ENCODE data around the gene PRR32. TPM values are rescaled to one million over a fixed set of nuclear protein-coding genes. Genes with fewer than 3 reads are reported as not detected.

Gene PRR32, protein sequence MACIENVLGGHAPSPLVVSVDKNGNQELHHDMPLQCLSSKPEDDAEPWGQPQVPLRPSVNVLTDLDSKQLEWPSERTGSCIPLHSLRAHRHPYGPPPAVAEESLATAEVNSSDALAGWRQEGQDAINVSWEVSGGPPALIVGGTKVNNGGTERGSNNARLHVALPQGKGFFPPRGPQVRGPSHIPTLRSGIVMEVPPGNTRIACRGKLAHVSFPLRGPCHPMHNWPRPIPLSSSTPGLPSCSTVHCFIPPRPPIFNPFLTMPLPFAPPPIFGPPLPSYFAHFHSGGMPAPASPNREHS
- total RNA-seq (not detected in 2 replicates), polyA plus RNA-seq (not detected in 2 replicates), polyA minus RNA-seq (not detected in 2 replicates), Bru-seq, nascent RNA (not detected), BruChase-seq, experiment 1, labeled RNA remaining after a 6-hour chase (not detected), BruChase-seq, experiment 2, labeled RNA remaining after a 2-hour chase (not detected)
- polyA plus RNA-seq (2011; cell fraction: cytosol; rRNA removed): not detected in 2 replicates
- polyA plus RNA-seq (2011; cell fraction: nucleus; rRNA removed): not detected in 2 replicates
- polyA plus RNA-seq (2012): not detected in 2 replicates
- not detected for polyA minus RNA-seq (2011; cell fraction: cytosol; rRNA and poly(A)+ RNA removed)
- polyA minus RNA-seq (2011; cell fraction: nucleus; rRNA and poly(A)+ RNA removed): not detected in 2 replicates
- long read RNA-seq: 0 reads

DNA sequence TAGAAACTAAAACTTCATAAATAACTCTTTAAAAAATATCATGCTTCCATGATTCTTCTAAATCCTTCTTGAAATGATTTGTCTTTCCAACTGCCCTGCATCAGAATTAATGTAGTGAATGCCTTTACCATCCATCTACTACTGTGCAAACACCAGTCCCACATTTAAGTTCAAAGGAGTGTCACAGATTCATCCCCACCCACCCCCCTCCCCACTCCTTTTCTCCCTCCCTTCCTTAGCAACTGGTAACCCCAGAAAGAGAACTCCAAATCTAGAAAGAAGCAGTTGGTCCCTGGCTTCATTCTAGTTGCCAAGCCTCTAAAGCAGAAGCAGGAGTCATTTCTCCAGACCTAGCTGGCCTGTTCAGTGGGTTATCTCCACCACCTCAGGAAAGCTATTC lies at the start of gene PRR32:
Gene PRR32, plus strand, starts transcription at position 301 of the 400 bp plus-strand sequence. CDS start 115 bp downstream, outside the sequence.
- no peak within 1 kb of the TSS for H3K4me2 ChIP-seq (ENCODE audit: insufficient read depth, low read length)
- intact Hi-C loops (cut with micrococcal nuclease) (no loop called here), dilution Hi-C loops (cut with MboI; ENCODE audit: extremely low pct_ligation_motif_present, low sequenced_read_pairs) (no loop called here)
- no peaks in the 10 kb centered on the region for H3K27me3 ChIP-seq (ENCODE audit: control insufficient read depth in 2 of 2, insufficient read depth in 2 of 2, low read length in 2 of 2)
- ChIA-PET POLR2A (no interaction called here), CTCF (no interaction called here)
- DNase-seq (ENCODE audit: low read depth, low spot score) (no peak), FAIRE-seq (no peak)
- TF ChIP-seq POLR2AphosphoS5 (IDR thresholded peaks at IDR 0.05; ENCODE audit: insufficient read depth, low read depth, low read length) (no peak), FOS (IDR thresholded peaks at IDR 0.05; ENCODE audit: borderline replicate concordance, insufficient read depth, low read length) (no peak), EZH2 (IDR thresholded peaks at IDR 0.05; ENCODE audit: borderline replicate concordance, low read depth, low read length, severe bottlenecking) (no peak), MYC (IDR thresholded peaks at IDR 0.05; ENCODE audit: low read depth, low read length) (no peak), POLR2A (IDR thresholded peaks at IDR 0.05; ENCODE audit: low read depth, low read length) (no peak), GATA2 (IDR thresholded peaks at IDR 0.05; ENCODE audit: insufficient read depth, insufficient read length, low read depth, low read length) (no peak), JUN (IDR thresholded peaks at IDR 0.05; ENCODE audit: borderline replicate concordance, insufficient read depth, insufficient read length, low read depth) (no peak)
- TF ChIP-seq, protein P1, sequence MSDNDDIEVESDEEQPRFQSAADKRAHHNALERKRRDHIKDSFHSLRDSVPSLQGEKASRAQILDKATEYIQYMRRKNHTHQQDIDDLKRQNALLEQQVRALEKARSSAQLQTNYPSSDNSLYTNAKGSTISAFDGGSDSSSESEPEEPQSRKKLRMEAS (IDR thresholded peaks at IDR 0.05; ENCODE audit: insufficient read depth, insufficient read length): no peak
- TF ChIP-seq, protein P2, sequence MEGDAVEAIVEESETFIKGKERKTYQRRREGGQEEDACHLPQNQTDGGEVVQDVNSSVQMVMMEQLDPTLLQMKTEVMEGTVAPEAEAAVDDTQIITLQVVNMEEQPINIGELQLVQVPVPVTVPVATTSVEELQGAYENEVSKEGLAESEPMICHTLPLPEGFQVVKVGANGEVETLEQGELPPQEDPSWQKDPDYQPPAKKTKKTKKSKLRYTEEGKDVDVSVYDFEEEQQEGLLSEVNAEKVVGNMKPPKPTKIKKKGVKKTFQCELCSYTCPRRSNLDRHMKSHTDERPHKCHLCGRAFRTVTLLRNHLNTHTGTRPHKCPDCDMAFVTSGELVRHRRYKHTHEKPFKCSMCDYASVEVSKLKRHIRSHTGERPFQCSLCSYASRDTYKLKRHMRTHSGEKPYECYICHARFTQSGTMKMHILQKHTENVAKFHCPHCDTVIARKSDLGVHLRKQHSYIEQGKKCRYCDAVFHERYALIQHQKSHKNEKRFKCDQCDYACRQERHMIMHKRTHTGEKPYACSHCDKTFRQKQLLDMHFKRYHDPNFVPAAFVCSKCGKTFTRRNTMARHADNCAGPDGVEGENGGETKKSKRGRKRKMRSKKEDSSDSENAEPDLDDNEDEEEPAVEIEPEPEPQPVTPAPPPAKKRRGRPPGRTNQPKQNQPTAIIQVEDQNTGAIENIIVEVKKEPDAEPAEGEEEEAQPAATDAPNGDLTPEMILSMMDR (IDR thresholded peaks at IDR 0.05; ENCODE audit: extremely low read depth in 1 of 2, insufficient read depth in 1 of 2, low read depth in 1 of 2, low read length in 2 of 2): no peak
- no peaks in the 10 kb centered on the region for H3K79me2 ChIP-seq (ENCODE audit: control insufficient read depth, insufficient read depth, low read length)
- H3K36me3 ChIP-seq (ENCODE audit: control insufficient read depth in 2 of 2, extremely low read depth in 1 of 2, insufficient read depth in 2 of 2, low read length in 2 of 2): no peaks in the 10 kb centered on the region
- no peaks in the 10 kb centered on the region for H3K9me1 ChIP-seq (replicated peaks; ENCODE audit: control insufficient read depth, extremely low read depth, insufficient read depth, low read length)
- no peak within 1 kb of the TSS for H3K27ac ChIP-seq (ENCODE audit: insufficient read depth, low read depth, low read length)
- H2AFZ ChIP-seq (ENCODE audit: low read depth, low read length): no peak within 1 kb of the TSS
- no peaks in the 10 kb centered on the region for H4K20me1 ChIP-seq (replicated peaks; ENCODE audit: control insufficient read depth, extremely low read depth, insufficient read depth, low read length)
- no peaks in the 10 kb centered on the region for H3K9me3 ChIP-seq (replicated peaks; ENCODE audit: control insufficient read depth, insufficient read depth, low read length)
- BruUV-seq (replicated peaks): no TSS peak
- H3K4me3 ChIP-seq (replicated peaks in 1 of 3; ENCODE audit: insufficient read depth in 1 of 3, low read depth in 1 of 3, low read length in 3 of 3): no peak within 1 kb of the TSS
- H3K4me1 ChIP-seq (ENCODE audit: control insufficient read depth, extremely low read depth, insufficient read depth, low read length): no peaks in the 10 kb centered on the region
- H3K9ac ChIP-seq (replicated peaks; ENCODE audit: extremely low read depth, insufficient read depth, low read length): no peak within 1 kb of the TSS

Measured in endothelial cell of umbilical vein (primary cell).